ENCODE measurements around the gene YIF1B. TPM values are rescaled to one million over a fixed set of nuclear protein-coding genes. Genes with fewer than 3 reads are reported as not detected.

The YIF1B gene
- total RNA-seq, 1 experiment from 2014 or later = 49.2 TPM

GRCh38 chr19:38253788-38254187, 62.0 kb downstream of the YIF1B start:
- POLR2A ChIA-PET = no interaction called here
- H3K4me1 Mint-ChIP-seq (ENCODE audit: insufficient read depth, unreplicated experiment) = peaks cover 11% of the 10 kb centered on the region
- no peak for TF ChIP-seq CTCF (IDR thresholded peaks at IDR 0.05; ENCODE audit: unreplicated experiment)
- intact Hi-C loops (cut with micrococcal nuclease) = no loop called here
- H3K27ac Mint-ChIP-seq (ENCODE audit: low read depth, unreplicated experiment) = no peak overlapping the region
- H3K9me3 Mint-ChIP-seq (ENCODE audit: unreplicated experiment) = no peaks in the 10 kb centered on the region
- H3K27me3 Mint-ChIP-seq (ENCODE audit: insufficient read depth, unreplicated experiment) = no peaks in the 10 kb centered on the region
- no TSS peak for BruUV-seq (replicated peaks)
- no peak overlapping the region for H3K4me3 Mint-ChIP-seq (ENCODE audit: unreplicated experiment)
- CTCF ChIA-PET = interaction anchor here (2.2 kb wide), 1 partner anchor 10 kb away, joined by 8 read pairs; no protein-coding TSS in a partner anchor
- no peaks in the 10 kb centered on the region for H3K36me3 Mint-ChIP-seq (ENCODE audit: insufficient read depth, unreplicated experiment)
- no peak for DNase-seq (ENCODE audit: unreplicated experiment)

Other genes starting within 250 kb of the YIF1B start
- gene DPF1, start 91.7 kb downstream of the YIF1B start, total RNA-seq (2022) = 1.0 and 1.2 TPM in 2 replicates
- not detected in 2 replicates for gene PPP1R14A, start 59.6 kb downstream of the YIF1B start, total RNA-seq (2022)
- gene SPINT2, start 51.4 kb downstream of the YIF1B start, total RNA-seq (2022) = 277 and 333 TPM in 2 replicates
- gene C19orf33, start 11.7 kb downstream of the YIF1B start, total RNA-seq (2022) = 343 and 381 TPM in 2 replicates
- 5.3 and 6.2 TPM in 2 replicates for gene KCNK6, start 3.9 kb upstream of the YIF1B start, total RNA-seq (2022)
- gene CATSPERG, start 19.9 kb upstream of the YIF1B start, total RNA-seq (2022) = 1.4 and 4.5 TPM in 2 replicates
- 289 and 311 TPM in 2 replicates for gene PSMD8, start 58.6 kb upstream of the YIF1B start, total RNA-seq (2022)
- 0.27 and 1.4 TPM in 2 replicates for gene GGN, start 72.1 kb upstream of the YIF1B start, total RNA-seq (2022)
- 5.6 and 9.0 TPM in 2 replicates for gene SPRED3, start 72.8 kb upstream of the YIF1B start, total RNA-seq (2022)
- gene FAM98C, start 87.1 kb upstream of the YIF1B start, total RNA-seq (2022) = 18.8 and 19.9 TPM in 2 replicates
- gene RASGRP4, start 110.3 kb upstream of the YIF1B start, total RNA-seq (2022) = not detected in 2 replicates
- 0.28 and 0.32 TPM in 2 replicates for gene RYR1, start 117.7 kb upstream of the YIF1B start, total RNA-seq (2022)

Data from MCF 10A (cell line).